ENCODE results near the gene SCEL. TPM values are rescaled to one million over a fixed set of nuclear protein-coding genes. Genes with fewer than 3 reads are reported as not detected.
A peak's percentile ranks its signal among the peaks of the same experiment; 100 is the strongest.

The SCEL gene
- polyA plus RNA-seq, 1 donor from 2014 or later, result 0.24 TPM

GRCh38 chr13:77563111-77563510 lies 27.6 kb downstream of the SCEL start:
- H3K9me3 ChIP-seq (ENCODE audit: low read length), result no peaks in the 10 kb centered on the region
- H3K4me3 ChIP-seq (ENCODE audit: low read length), result no peak overlapping the region
- H3K27me3 ChIP-seq (ENCODE audit: insufficient read depth, low read depth, low read length), result no peaks in the 10 kb centered on the region
- H3K9ac ChIP-seq (ENCODE audit: low read length), result no peak overlapping the region
- TF ChIP-seq MXI1 (conservative IDR thresholded peaks at IDR 0.05; ENCODE audit: poor library complexity, severe bottlenecking) (no peak), REST (IDR thresholded peaks at IDR 0.05; ENCODE audit: borderline replicate concordance) (no peak), RAD21 (conservative IDR thresholded peaks at IDR 0.05) (no peak), SMC3 (conservative IDR thresholded peaks at IDR 0.05; ENCODE audit: poor library complexity) (no peak), EP300 (conservative IDR thresholded peaks at IDR 0.05; ENCODE audit: poor library complexity, severe bottlenecking) (no peak), POLR2AphosphoS5 (IDR thresholded peaks at IDR 0.05) (no peak), TAF1 (IDR thresholded peaks at IDR 0.05; ENCODE audit: low read depth) (no peak), CTCF (IDR thresholded peaks at IDR 0.05; ENCODE audit: poor library complexity, severe bottlenecking) (no peak), EZH2 (IDR thresholded peaks at IDR 0.05; ENCODE audit: borderline replicate concordance, insufficient read depth, low read length, poor library complexity, severe bottlenecking) (no peak)
- no peak overlapping the region for H2AFZ ChIP-seq (ENCODE audit: low read depth, low read length)
- no peaks in the 10 kb centered on the region for H3K9me2 ChIP-seq (ENCODE audit: insufficient read depth, low read length)
- H3F3A ChIP-seq (ENCODE audit: insufficient read depth, low read length, poor library complexity, severe bottlenecking), result no peaks in the 10 kb centered on the region
- H3K27ac ChIP-seq (ENCODE audit: low read length), result no peak overlapping the region
- no peak overlapping the region for H3K4me2 ChIP-seq (ENCODE audit: low read length)
- H3K36me3 ChIP-seq (ENCODE audit: insufficient read depth, low read length), result no peaks in the 10 kb centered on the region
- no peaks in the 10 kb centered on the region for H4K20me1 ChIP-seq (ENCODE audit: insufficient read depth)
- no peaks in the 10 kb centered on the region for H3K79me2 ChIP-seq (replicated peaks; ENCODE audit: insufficient read depth, low read length)

- no peak for TF ChIP-seq EZH2 (IDR thresholded peaks at IDR 0.05; ENCODE audit: borderline replicate concordance, insufficient read depth, low read length, poor library complexity, severe bottlenecking)
- TF ChIP-seq RAD21 (conservative IDR thresholded peaks at IDR 0.05), result peak; percentile 91
- peak; percentile 81 for TF ChIP-seq CTCF (IDR thresholded peaks at IDR 0.05; ENCODE audit: poor library complexity, severe bottlenecking)
- peak; percentile 90 for TF ChIP-seq SMC3 (conservative IDR thresholded peaks at IDR 0.05; ENCODE audit: poor library complexity)
- H3F3A ChIP-seq (ENCODE audit: insufficient read depth, low read length, poor library complexity, severe bottlenecking), result no peaks in the 10 kb centered on the region
- no peaks in the 10 kb centered on the region for H4K20me1 ChIP-seq (ENCODE audit: insufficient read depth)
- H3K9me3 ChIP-seq (ENCODE audit: low read length), result no peaks in the 10 kb centered on the region
- H3K4me3 ChIP-seq (ENCODE audit: low read length), result no peak overlapping the region
- H3K27me3 ChIP-seq (ENCODE audit: insufficient read depth, low read depth, low read length), result no peaks in the 10 kb centered on the region
- H3K36me3 ChIP-seq (ENCODE audit: insufficient read depth, low read length), result no peaks in the 10 kb centered on the region
- no peak overlapping the region for H3K9ac ChIP-seq (ENCODE audit: low read length)
- H3K4me2 ChIP-seq (ENCODE audit: low read length), result no peak overlapping the region
- H3K27ac ChIP-seq (ENCODE audit: low read length), result no peak overlapping the region
- no peaks in the 10 kb centered on the region for H3K79me2 ChIP-seq (replicated peaks; ENCODE audit: insufficient read depth, low read length)
- no peaks in the 10 kb centered on the region for H3K9me2 ChIP-seq (ENCODE audit: insufficient read depth, low read length)
- no peak overlapping the region for H2AFZ ChIP-seq (ENCODE audit: low read depth, low read length)
These were observed 30.1 kb downstream of the SCEL start for GRCh38 chr13:77565635-77566034.
